AG04450 (cell line): ENCODE results near the gene CNTN1. TPM values are rescaled to one million over a fixed set of nuclear protein-coding genes. Genes with fewer than 3 reads are reported as not detected.

Experiments
- CTCF ChIA-PET: fragments of 300-600, 350-600 bp; formaldehyde crosslinking; extraction: SDS; loops from one replicate; lab custom pipeline; 2022; ENCODE audit warnings: antibody characterized with exemption, inconsistent platforms; lab: Charles Lee
- POLR2A ChIA-PET: fragments of 350-600 bp; formaldehyde crosslinking; extraction: SDS; loops from one replicate; lab custom pipeline; 2021; ENCODE audit warnings: antibody characterized with exemption, inconsistent platforms; lab: Yijun Ruan, JAX
- DNase-seq: peaks from one replicate; pipeline ENCODE4 v3.0.0-alpha.2; 2011; ENCODE audit warnings: low read depth, low spot score
- H3K27ac ChIP-seq: one replicate; pipeline ENCODE4 v1.5.1; 2012; ENCODE audit warnings: low read depth, low read length, control low read depth
- H3K27me3 ChIP-seq: one replicate; pipeline ENCODE4 v1.6.0; 2012; ENCODE audit warnings: low read length; ENCODE audit not compliant: control insufficient read depth, insufficient read depth
- H3K4me3 ChIP-seq: 2 replicates; pipeline ENCODE4 v1.5.1; 2011; ENCODE audit warnings: mild to moderate bottlenecking, low read depth, low read length, control low read depth
- H3K9me3 ChIP-seq: 2 replicates; pipeline ENCODE4 v1.5.1; 2012; ENCODE audit warnings: low read length; ENCODE audit not compliant: control insufficient read depth, insufficient read depth
- CTCF ChIP-seq: IDR thresholded peaks from 2 replicates; pipeline ENCODE4 v1.5.1; 2011; ENCODE audit warnings: low read depth, low read length, control low read depth, inconsistent platforms
- polyA plus RNA-seq: library from polyadenylated mRNA; depleted of rRNA; stranded (reverse); fragments of >200 nt; gene quantifications from 2 replicates; pipeline ENCODE4 v1.2.3, GENCODE V29; 2011

CNTN1 gene
- polyA plus RNA-seq, 1 experiment: 0.19 TPM

DNA sequence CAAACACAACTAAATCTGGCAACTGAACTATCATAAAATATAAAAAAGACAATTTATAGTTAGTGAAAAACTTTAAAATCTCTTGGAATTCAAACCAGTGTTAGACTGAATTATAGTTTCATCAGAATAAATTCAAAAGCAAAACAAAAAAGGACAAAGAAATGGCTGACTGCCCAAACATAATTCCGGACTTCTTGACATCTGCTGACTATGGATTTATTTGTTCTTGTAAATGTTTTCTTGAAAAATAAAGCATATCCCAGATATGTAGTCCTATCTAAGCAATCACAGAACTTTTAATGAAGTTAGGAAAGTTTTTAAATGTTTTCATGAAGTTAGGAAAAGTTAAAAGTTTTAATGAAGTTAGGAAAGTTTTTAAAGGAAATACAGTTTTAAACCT lies 45.8 kb upstream of the CNTN1 start:
- Histone ChIP-seq H3K9me3 (peaks cover 13% of the 10 kb centered on the region), H3K27ac (no peak overlapping the region), H3K4me3 (no peak overlapping the region), H3K27me3 (no peaks in the 10 kb centered on the region)
- ChIA-PET POLR2A (no interaction called here), CTCF (no interaction called here)
- no peak for DNase-seq
- TF ChIP-seq CTCF: no peak

DNA sequence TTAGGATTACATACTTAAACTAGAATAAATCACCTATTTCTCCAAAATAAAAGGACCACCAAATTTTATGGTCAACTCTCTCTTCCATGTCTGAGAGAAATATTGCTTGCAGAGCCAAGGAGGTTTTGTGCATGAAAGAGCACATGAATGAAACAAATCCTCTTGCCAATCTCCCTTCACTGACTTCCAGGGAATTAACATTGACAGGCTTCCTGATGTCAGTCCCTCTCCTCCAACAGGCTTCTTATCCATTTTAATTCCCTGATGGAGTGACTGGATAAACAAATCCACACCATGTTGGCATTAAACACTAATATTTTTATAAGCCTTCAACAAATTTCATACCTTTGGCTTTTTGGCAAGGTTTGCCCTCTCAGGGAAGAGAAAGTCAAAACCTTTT lies 45.3 kb upstream of the CNTN1 start:
- peaks cover 13% of the 10 kb centered on the region for H3K9me3 ChIP-seq
- ChIA-PET CTCF (no interaction called here), POLR2A (no interaction called here)
- no peaks in the 10 kb centered on the region for H3K27me3 ChIP-seq
- H3K27ac ChIP-seq: no peak overlapping the region
- H3K4me3 ChIP-seq: no peak overlapping the region
- DNase-seq: no peak
- no peak for TF ChIP-seq CTCF

DNA sequence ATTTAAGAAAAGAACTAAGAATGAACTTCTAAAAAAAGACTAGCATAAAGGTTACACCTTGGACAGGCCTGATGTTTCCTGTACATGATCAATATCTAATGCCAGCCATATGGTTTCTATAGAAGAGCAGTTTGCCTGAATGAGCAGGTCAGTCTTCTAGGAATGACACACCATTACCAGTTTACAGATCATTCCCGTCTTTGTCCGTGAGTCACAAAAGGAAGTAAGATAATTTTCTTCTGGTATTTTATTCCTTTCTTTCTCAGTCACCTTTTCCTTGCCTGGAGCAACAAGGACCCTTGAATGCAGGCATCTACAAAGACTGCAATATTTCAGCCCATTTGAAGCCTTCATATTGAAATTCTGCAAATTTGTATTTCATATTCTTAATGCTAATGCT lies 44.6 kb upstream of the CNTN1 start:
- CTCF ChIA-PET: no interaction called here

DNA sequence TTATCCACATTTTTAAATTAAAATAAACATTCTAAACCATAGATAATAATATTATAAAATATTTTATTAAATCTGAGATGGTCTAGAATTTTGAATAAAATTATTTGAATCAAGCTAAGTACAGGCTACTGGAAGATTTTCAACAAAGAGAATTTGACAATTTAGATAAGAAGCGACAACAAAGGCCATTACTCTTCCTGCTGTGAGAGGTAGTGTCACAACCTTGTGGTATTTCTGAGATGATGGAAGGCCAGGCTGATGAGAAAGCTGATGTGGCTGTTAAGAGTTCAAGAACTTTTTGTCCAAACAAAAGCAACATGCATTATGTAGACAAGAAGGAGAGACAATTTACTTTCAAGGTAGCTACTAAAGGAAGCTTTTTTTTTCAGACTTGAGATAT lies 43.7 kb upstream of the CNTN1 start:
- ChIA-PET POLR2A (no interaction called here), CTCF (interaction anchor here (0.7 kb wide), 1 partner anchor 27 kb away, joined by 3 read pairs; no protein-coding TSS in a partner anchor)
- DNase-seq: no peak
- Histone ChIP-seq H3K9me3 (peaks cover 4% of the 10 kb centered on the region), H3K27me3 (no peaks in the 10 kb centered on the region), H3K4me3 (no peak overlapping the region), H3K27ac (no peak overlapping the region)
- TF ChIP-seq CTCF: no peak

More for the DNA sequence above, 44.6 kb upstream of the CNTN1 start:
- no peak for TF ChIP-seq CTCF
- POLR2A ChIA-PET: no interaction called here
- Histone ChIP-seq H3K27ac (no peak overlapping the region), H3K9me3 (peaks cover 9% of the 10 kb centered on the region), H3K4me3 (no peak overlapping the region), H3K27me3 (no peaks in the 10 kb centered on the region)
- no peak for DNase-seq

- CTCF ChIA-PET: interaction anchor here (0.8 kb wide), 1 partner anchor 30 kb away, joined by 4 read pairs; no protein-coding TSS in a partner anchor
These were observed 42.1 kb upstream of the CNTN1 start for GRCh38 chr12:40650038-40650704.

More at GRCh38 chr12:40650038-40650704, 42.1 kb upstream of the CNTN1 start:
- TF ChIP-seq CTCF: no peak
- no peak overlapping the region for H3K27ac ChIP-seq
- no peak for DNase-seq
- H3K9me3 ChIP-seq: peaks cover 4% of the 10 kb centered on the region
- H3K4me3 ChIP-seq: no peak overlapping the region
- POLR2A ChIA-PET: no interaction called here
- no peaks in the 10 kb centered on the region for H3K27me3 ChIP-seq
